COR-L47 (cell line): Measurements from ENCODE around the gene NCEH1.
A peak's percentile ranks its signal among the peaks of the same experiment; 100 is the strongest.
"Not testable (repeated sequence)": the region's sequence is repeated elsewhere in the genome, so short reads cannot be mapped to it uniquely, and the experiment has no call there.

Experiments used
- DNase-seq: peaks from one replicate; lab custom pipeline; 2025; lab: John Stamatoyannopoulos, UW

The NCEH1 gene

DNA sequence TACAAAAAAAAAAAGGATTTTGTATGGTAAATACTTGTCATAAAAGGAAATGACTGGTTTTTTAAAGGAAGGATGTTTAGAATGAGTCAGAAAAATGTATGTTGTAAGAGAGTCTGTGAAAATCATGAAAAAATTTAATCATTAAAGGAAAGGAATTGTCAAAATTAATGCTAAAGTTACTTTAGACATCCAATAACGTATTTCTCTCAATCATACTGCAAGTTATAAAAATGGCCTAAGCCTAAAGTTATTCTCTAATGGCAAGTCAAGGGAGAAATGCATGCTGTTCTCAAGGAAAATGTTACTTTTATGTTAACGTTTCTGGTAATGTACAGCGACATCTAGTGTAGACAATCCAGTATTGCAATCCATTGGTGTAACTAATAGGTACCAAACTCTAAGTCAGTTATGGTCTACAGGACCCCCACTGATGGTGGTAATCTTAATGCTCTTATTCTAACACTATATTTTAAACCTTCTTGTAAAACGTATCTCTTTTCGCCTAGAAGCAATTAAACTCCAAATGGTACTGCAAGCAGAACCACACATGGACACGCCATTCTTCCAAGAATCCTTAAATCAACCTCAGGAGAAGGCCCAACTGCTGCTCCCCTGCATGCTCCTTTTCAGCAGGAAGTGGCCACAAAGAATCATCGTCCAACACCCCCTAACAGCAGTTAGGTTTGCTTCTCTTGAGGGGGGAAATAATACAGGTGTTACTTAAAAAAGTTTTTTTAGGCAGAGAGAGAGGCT lies 35.2 kb downstream of the NCEH1 start:
- DNase-seq: peak; percentile 34

- peak; percentile 89 for DNase-seq
Observed at GRCh38 chr3:172673210-172673679, 37.6 kb downstream of the NCEH1 start.

- DNase-seq: no peak
Observed at GRCh38 chr3:172669021-172669420, 41.8 kb downstream of the NCEH1 start.

DNA sequence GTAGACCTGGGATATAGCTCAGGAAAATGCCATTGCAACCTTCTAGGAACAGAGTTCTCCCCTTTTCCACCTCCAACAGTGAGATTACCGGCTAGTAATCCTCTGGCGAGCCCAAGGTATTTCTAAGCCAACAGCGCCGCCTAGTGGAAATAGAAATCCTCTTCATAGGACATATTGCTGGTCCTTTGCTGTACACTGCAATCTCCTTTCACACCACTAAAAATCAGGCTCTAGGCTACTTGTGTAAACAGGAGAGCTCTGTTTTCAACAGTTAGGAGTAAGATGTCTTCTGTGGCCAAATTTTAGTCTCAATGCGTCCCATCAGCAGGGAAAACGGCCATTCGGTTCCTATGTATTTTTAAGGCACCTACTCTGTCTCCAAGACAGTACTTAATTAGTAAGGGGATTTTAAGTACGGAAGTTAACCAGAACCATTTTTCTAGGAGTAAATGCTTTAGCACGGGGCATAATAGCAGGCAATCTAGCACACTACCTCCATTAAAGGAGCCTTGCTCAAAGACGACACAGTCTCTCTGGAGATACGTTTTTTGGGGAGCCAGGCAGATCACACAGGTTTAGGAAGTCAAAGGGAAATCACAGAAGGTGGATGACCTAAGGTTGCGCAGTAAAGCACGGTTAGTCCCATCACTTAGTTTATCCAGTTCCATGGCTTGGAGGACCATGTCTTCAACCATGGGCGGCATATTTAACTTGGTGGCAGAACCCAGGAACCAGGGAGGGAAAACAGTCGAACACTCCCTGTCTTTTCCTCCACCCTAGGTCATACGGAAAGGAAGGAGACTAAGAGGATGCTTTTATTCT lies 43.8 kb downstream of the NCEH1 start:
- peak; percentile 93 for DNase-seq

- DNase-seq: peak; percentile 37
Observed at GRCh38 chr3:172666181-172666872, 44.5 kb downstream of the NCEH1 start.

GRCh38 chr3:172665510-172665909 lies 45.4 kb downstream of the NCEH1 start:
- not testable (repeated sequence) for DNase-seq

- not testable (repeated sequence) for DNase-seq
Observed at GRCh38 chr3:172660421-172660820, 50.4 kb downstream of the NCEH1 start.

GRCh38 chr3:172659246-172660002 lies 51.4 kb downstream of the NCEH1 start:
- no peak for DNase-seq

DNA sequence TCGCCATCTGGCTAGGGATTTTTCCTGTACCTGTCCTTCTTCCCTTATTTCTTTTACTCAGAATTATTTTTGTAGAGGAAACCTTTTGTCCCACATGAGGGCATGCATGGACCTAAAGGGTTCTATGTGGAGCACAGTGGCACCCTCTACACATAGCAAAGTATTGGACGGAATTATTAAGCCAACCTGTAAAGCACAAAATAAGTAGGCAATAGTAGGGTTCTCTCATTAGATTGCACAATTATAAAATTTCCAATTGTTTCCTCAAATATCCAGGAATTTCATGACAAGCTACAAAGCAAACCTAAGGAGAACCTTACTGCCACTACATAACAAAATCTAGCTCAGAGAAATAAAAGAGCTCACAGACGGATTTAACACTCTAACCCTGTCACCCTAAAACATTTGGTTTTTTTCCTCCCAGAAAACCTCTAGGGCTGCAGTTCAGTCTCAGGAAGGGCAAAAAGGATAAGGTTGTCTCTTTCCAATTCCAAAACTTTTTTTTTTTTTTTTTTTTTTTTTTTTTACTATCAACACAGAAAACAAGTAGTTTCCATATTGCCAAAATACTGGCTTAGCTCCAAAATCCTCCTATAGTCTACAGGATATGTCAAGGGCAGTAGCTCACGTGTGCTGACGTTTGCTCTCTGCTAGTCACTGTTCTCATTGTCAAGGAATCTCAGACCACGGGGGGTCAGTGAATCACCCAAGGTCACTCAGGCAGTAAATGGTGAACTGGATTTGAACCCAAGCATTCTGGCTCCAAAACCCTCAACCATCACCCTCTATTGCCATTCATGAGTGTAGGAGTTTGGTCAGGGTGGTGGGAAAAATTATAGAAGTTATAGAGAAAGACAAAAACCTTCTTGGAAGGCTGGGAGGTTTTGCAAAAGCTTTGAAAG lies 52.3 kb downstream of the NCEH1 start:
- DNase-seq: no peak

DNA sequence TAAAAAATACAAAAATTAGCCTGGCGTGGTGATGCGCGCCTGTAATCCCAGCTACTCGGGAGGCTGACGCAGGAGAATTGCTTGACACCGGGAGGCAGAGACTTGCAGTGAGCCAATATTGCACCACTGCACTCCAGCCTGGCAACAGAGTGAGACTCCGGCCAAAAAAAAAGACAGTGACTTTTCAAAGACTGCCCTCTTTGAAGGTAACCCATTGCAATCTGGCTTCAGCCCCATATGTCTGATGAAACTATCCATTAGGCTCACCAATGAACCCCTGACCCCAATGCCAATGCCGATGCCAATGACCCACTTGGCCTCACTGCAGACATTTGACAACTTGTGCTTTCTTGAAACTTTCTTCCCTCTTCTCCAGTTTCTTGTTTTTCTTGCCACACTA lies 54.3 kb downstream of the NCEH1 start:
- no peak for DNase-seq

GRCh38 chr3:172655388-172655787 lies 55.5 kb downstream of the NCEH1 start:
- DNase-seq: no peak

GRCh38 chr3:172654470-172654869 lies 56.4 kb downstream of the NCEH1 start:
- DNase-seq: no peak

GRCh38 chr3:172653004-172653572 lies 57.8 kb downstream of the NCEH1 start:
- DNase-seq: peak; percentile 84

DNA sequence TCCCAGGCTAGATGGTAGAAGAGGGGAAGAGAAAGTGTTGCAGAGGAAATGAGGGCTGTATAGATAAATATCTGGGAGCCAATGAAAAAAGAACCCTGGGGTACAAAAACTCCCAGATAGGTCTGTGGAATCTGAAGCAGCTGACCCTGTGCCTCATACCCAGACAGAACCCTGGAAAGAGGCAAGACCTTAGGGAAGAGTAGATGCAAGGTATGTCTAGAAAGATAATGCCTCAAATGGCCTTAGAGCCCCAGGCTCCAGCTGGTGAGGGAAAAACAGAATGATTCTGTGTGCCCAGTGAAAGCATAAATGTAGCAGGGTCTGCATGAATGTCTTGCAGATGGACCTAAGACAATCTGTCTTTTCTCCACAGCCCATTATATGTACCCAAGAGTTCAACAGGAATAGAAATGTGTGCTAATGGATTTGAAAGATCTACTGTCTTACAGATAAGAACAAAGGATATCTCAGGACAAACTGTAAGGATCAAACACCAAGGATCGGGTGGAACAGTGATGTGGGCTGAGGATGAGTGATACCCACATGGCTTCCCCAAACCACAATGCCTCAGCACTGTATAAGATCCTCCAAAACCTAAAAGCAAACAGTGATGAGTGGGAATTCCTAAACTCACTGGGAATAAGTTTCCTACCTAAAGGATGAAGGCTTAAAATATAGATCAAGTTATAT lies 58.8 kb downstream of the NCEH1 start:
- no peak for DNase-seq

DNA sequence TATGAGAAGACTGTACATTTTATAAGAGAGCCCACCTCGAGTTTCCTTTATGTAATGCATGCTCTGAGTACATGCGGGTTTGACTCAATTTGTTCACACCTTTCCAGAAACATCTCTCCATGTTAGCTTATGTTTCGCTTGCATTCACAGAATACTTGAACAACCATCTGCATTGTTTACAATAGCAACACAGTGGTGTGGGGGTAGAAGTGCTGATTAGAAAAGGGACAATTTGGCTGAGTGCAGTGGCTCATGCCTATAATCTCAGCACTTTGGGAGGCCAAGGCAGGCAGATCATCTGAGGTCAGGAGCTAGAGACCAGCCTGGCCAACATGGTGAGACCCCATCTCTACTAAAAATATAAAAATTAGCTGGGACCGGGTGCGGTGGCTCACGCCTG lies 60.9 kb downstream of the NCEH1 start:
- DNase-seq: no peak

GRCh38 chr3:172648747-172649146 lies 62.1 kb downstream of the NCEH1 start:
- DNase-seq: no peak

- DNase-seq: peak; percentile 80
Observed at GRCh38 chr3:172647823-172648222, 63.0 kb downstream of the NCEH1 start.

DNA sequence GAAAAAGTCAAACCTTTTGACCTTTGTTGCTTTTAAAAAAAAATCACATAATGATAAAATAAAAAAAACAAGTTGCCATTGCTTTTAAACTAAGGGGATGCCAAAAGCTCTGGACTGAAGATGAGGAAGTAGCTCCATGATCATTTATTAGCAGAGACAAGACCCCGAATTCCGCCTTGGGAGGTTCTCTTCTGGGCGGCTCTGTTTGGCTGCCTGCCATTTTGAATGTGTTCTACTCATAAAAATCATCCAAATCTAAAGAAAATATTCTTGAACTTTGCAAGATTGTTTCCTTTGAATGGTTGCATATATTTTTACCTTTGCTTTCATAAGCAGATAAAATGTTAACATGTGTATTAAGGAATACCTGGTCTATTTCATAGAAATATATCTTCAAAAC lies 63.8 kb downstream of the NCEH1 start:
- DNase-seq: no peak

DNA sequence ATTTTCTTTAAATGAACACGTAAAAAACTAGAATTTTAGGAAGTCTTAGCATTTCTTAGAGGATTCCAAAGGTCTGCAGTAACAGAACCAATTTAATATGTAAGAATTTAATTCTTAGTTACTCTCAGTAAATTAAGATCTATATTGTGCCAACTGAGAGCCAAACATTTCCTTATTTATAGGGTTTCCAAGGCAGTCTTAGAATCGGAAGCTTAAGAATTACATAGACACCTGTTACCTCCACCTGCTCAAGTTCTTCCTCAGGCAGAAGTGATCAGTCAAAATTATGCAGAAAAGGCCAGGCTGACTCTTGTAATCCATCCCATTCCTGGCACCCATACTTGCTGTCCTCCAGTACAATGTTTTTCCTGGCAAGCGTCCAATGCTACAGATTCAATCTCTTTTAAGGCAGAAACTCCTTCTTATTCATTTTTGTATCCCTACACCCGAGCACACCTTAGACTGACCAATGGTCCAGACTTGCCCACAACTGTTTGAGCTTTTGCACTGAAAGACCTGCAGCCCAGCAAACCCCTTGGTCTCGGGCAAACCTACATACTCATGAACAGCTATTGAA lies 64.3 kb downstream of the NCEH1 start:
- peak; percentile 80 for DNase-seq
